Measurements from ENCODE around the gene ATP9B. TPM values are rescaled to one million over a fixed set of nuclear protein-coding genes. Genes with fewer than 3 reads are reported as not detected.

The ATP9B gene
- total RNA-seq, 1 donor from 2014 or later: 43.9 TPM

DNA sequence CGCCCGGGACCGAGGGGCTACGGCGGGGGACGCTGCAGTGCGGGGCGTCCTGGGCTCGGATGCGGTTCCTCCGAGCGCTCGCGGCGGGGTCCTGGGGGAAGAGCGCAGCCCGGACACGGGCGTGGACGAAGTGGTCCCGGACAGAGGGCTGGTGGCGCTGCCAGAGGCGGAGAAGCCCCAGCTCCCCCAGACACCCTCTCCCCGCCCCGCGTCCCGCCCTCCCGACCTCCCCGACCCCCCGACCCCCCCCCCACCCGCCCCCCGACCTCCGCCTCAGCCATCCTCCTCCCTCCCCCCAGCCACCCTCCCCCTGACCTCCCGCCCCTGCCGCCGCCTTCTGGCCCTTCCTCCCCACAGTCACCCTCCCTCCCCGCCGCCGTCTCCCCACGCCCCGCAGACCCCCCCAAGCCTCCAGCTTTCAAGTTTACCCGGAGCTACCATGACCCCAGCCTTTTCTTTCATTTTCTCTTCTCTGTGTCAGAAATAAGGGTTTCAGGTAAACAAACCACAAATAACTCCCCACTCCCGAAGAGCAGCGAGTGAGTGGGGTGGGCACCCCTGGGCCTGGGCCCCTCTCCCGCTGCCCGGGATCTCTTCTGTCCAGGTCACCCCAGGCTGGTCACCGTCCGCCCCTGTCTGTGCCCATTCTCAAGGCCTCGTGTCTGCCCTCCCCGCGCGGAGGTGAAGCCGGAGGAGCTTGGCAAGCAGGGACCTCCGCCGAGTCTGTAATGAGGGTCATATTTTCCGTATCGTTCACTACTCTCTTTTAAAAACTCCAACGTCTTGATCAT, 331.6 kb downstream of the ATP9B start:
- intact Hi-C loops (cut with DNase I): no loop called here
- H3K27ac ChIP-seq: peak overlapping the region; percentile 73

DNA sequence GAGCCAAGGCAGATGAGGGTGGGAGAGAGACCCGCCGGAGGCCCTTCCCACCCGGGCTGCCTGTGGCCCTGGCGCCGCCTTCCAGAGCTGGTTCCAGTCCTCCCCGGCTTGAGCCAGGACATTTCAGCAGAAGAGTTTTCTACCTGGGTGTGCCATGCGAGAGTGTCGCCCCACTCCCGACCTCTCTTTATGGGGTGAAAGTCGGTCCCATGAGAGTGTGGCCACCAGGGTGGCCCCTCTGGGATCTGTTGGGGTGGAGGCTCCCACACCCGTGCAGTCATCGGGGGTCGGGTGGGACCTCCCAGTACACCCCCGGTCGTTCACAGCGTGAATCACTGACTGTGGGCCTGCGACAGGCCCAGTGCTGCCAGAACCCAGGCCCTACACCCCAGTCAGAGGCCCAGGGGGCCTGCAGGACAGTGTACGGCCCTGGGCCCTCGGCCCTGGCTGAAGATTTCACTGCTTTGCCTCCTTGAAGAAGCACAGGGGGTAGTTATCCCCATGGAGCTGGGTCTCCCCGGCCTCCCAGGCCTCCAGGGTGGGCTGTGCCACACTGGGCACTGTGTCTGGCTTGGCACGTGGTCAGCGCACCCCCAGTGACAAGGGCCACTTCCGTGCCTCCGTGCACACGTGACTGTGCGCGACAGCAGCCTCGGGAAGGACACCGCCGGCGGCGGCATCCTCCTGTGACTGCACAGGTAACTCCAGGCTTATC, 332.5 kb downstream of the ATP9B start:
- TF ChIP-seq, protein P1, sequence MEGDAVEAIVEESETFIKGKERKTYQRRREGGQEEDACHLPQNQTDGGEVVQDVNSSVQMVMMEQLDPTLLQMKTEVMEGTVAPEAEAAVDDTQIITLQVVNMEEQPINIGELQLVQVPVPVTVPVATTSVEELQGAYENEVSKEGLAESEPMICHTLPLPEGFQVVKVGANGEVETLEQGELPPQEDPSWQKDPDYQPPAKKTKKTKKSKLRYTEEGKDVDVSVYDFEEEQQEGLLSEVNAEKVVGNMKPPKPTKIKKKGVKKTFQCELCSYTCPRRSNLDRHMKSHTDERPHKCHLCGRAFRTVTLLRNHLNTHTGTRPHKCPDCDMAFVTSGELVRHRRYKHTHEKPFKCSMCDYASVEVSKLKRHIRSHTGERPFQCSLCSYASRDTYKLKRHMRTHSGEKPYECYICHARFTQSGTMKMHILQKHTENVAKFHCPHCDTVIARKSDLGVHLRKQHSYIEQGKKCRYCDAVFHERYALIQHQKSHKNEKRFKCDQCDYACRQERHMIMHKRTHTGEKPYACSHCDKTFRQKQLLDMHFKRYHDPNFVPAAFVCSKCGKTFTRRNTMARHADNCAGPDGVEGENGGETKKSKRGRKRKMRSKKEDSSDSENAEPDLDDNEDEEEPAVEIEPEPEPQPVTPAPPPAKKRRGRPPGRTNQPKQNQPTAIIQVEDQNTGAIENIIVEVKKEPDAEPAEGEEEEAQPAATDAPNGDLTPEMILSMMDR (IDR thresholded peaks at IDR 0.05): no peak
- H3K4me1 ChIP-seq: peaks cover 55% of the 10 kb centered on the region
- intact Hi-C loops (cut with DNase I): no loop called here
- H3K9me3 ChIP-seq: no peaks in the 10 kb centered on the region
- DNase-seq: peak; percentile 65
- H3K36me3 ChIP-seq: no peaks in the 10 kb centered on the region
- ATAC-seq: no peak
- H3K27ac ChIP-seq: no peak overlapping the region
- H3K4me3 ChIP-seq: no peak overlapping the region
- H3K27me3 ChIP-seq: no peaks in the 10 kb centered on the region

More for the DNA sequence above, 331.6 kb downstream of the ATP9B start:
- TF ChIP-seq, protein P1 (IDR thresholded peaks at IDR 0.05): no peak
- peak; percentile 61 for DNase-seq
- no peaks in the 10 kb centered on the region for H3K36me3 ChIP-seq
- peaks cover 58% of the 10 kb centered on the region for H3K4me1 ChIP-seq
- peak; percentile 4 for ATAC-seq
- no peaks in the 10 kb centered on the region for H3K9me3 ChIP-seq
- peak overlapping the region; percentile 68 for H3K4me3 ChIP-seq
- H3K27me3 ChIP-seq: no peaks in the 10 kb centered on the region

DNA sequence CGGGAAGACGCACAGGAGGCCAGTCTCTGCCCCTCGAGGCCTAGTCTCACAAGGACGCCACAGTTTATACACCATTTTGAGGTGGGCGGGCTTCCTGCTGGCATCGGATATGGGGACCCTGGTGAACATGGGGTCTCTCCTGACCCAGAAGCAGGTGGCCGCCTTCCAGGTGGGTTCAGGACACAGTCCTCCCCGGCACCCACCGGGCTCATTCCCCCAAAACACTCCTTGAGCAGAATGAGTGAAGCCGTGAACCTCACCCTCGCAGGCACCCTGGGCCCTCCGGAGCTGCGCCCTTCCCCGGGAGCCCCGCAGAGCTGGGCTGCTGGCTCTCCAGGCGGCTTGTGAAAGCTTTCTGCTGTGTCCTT, 333.0 kb downstream of the ATP9B start:
- DNase-seq: no peak
- Histone ChIP-seq H3K4me1 (peaks cover 51% of the 10 kb centered on the region), H3K36me3 (no peaks in the 10 kb centered on the region), H3K27ac (no peak overlapping the region), H3K27me3 (no peaks in the 10 kb centered on the region), H3K4me3 (no peak overlapping the region), H3K9me3 (no peaks in the 10 kb centered on the region)
- TF ChIP-seq, protein P1 (IDR thresholded peaks at IDR 0.05): no peak
- intact Hi-C loops (cut with DNase I): no loop called here
- no peak for ATAC-seq

DNA sequence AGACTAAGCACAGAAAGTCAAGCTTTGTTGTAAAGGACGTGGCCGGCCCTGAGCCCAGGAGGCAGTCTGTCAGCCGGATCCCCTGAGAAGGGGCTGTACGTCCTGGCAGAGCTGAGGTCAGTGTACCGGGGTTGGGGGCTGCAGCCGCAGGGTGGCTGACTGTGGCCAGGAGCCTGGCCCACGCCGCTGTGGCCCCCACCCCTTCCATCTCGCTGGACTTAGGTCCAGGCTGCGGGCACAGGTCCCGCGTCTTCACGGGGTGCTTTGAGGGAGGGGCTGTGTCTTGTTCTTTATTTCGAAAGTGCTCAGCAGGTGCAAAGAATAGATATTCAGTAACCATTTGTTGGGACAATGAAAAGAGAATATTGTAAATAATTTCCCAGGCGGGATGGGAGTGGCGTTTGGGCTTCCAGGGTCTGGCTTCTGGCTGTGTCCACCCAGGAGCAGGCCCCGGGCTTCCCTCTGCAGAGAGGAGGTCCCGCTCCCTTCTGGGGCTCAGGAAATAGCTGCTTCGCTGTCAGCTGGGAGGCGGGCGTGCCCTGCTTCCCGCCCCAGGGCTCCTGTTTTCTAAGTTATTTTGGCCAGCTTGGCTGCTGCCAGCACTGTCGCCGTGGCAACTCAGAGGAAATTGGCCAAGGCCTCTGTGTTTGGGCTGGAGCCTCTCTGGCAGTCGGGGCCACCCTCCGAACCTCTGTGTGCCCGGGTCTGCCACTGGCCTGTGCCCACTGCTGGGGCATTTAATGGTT, 334.0 kb downstream of the ATP9B start:
- Histone ChIP-seq H3K27ac (peak overlapping the region; percentile 80), H3K36me3 (no peaks in the 10 kb centered on the region), H3K4me1 (peaks cover 51% of the 10 kb centered on the region), H3K9me3 (no peaks in the 10 kb centered on the region), H3K27me3 (no peaks in the 10 kb centered on the region), H3K4me3 (peak overlapping the region; percentile 12)
- peak; percentile 75 for DNase-seq
- ATAC-seq: peak; percentile 54
- TF ChIP-seq, protein P1 (IDR thresholded peaks at IDR 0.05): no peak
- intact Hi-C loops (cut with DNase I): no loop called here

DNA sequence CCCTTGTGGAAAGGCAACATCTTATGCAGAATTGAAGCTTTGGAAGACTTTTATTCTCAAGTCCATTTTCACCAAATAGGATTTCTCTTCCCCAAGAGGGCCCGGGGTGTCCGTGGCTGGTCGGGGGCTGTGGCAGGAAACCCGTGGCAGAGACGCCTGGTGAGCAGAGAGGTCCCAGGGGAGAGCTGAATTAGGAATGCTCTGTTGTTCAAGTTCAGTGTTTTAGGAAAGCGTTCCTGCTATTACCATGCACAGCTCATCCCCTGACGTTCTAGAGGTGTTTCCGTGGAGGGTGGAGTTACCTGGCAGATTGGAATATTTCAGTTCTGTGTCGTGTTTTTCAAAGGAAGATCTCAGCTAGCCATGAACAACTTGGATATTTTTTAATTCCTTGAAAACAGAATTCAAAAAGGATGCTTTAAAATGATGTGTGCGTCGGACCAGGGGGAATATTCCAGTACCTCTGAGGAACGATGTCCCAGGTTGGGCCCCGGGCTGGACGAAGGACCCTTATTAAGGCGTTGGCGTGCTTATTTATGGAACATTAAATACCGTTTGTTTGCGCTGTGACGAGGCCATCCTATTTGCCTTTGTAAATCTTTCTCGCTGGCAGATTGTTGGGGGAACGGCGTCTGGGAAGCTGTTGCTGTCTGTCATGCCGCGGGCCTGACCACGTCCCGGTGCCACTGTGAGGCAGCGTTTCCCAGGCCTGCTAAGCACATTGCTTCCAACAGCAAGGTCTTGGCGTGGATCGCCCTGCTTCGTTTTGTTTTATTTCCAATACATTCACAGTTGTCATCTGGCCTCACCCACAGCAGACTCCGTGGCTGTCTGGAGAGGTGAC, 334.8 kb downstream of the ATP9B start:
- intact Hi-C loops (cut with DNase I): no loop called here
- no peaks in the 10 kb centered on the region for H3K27me3 ChIP-seq
- ATAC-seq: no peak
- no peaks in the 10 kb centered on the region for H3K36me3 ChIP-seq
- H3K4me3 ChIP-seq: peak overlapping the region; percentile 12
- peak overlapping the region; percentile 80 for H3K27ac ChIP-seq
- DNase-seq: peak; percentile 48
- TF ChIP-seq, protein P1 (IDR thresholded peaks at IDR 0.05): no peak
- H3K4me1 ChIP-seq: peaks cover 49% of the 10 kb centered on the region
- no peaks in the 10 kb centered on the region for H3K9me3 ChIP-seq

Data from upper lobe of right lung (tissue), 1 donor.